ENCODE data around the gene ATG10.

The ATG10 gene

DNA sequence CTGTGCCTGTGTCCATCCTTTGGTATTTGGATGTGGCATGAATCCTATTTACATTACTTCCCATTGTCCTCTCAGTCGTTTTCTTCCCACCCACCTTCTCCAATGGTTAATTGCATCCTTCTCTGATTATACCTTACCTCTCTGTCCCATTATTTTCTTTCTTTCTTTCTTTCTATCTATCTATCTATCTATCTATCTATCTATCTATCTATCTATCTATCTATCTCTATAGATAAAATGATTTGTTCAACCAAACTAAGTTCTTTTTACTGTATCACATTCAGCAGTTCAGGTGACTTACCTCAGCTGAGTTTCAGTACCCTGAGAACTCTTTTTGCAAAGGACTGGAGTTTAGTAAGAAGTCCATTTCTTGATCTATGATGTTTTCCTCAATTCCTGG lies 225.7 kb downstream of the ATG10 start:
- H3K4me3 ChIP-seq = no peak overlapping the region
- no peak overlapping the region for H3K27ac ChIP-seq

DNA sequence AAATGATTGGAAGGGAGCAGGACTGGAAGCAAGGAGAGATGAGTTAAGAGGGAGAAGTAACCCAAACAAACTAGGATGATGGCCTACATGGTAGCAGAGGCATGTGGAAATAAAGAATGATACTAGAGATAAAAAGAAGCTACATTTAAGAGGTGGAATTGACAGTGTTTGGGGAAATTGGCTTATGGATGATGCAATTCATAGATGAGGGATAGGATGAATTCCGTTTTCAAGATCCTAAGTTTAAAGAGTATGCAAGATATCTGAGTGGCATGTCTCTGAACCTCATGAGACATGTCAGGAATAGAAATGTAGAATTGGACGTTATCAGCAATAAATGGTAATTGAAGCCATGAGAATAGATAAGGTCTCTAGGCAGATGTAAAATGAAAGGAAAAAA lies 232.7 kb downstream of the ATG10 start:
- Histone ChIP-seq H3K27ac (no peak overlapping the region), H3K4me3 (no peak overlapping the region)

- H3K27ac ChIP-seq = no peak overlapping the region
- H3K4me3 ChIP-seq = no peak overlapping the region
Measured at GRCh38 chr5:82205005-82205404, 233.2 kb downstream of the ATG10 start.

DNA sequence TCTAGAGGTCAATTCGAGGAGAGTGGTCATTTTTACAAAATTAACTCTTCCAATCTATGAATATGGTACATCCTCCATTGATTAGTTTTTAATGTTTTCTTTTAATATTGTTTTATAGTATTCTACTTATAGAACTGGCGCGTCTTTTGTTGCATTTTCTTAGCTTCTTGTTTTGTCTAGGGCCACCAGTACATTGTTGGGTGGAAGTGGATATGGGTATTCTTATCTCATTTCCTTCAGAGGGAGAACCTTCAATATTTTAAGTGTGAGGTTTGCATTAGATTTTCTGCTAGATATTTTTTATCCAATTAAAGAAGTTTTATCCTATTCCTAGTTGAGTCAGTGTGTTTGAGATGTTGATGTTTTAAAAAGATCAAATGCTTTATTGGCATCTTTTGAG lies 236.5 kb downstream of the ATG10 start:
- Histone ChIP-seq H3K27ac (no peak overlapping the region), H3K4me3 (no peak overlapping the region)

GRCh38 chr5:82211855-82212572 lies 240.2 kb downstream of the ATG10 start:
- H3K4me3 ChIP-seq = no peak overlapping the region
- no peak overlapping the region for H3K27ac ChIP-seq

- Histone ChIP-seq H3K4me3 (no peak overlapping the region), H3K27ac (no peak overlapping the region)
Measured at GRCh38 chr5:82217917-82218316, 246.1 kb downstream of the ATG10 start.

- H3K4me3 ChIP-seq = no peak overlapping the region
- no peak overlapping the region for H3K27ac ChIP-seq
Measured at GRCh38 chr5:82218374-82219156, 246.7 kb downstream of the ATG10 start.

GRCh38 chr5:82221020-82221419 lies 249.2 kb downstream of the ATG10 start:
- H3K4me3 ChIP-seq = no peak overlapping the region
- H3K27ac ChIP-seq = no peak overlapping the region

DNA sequence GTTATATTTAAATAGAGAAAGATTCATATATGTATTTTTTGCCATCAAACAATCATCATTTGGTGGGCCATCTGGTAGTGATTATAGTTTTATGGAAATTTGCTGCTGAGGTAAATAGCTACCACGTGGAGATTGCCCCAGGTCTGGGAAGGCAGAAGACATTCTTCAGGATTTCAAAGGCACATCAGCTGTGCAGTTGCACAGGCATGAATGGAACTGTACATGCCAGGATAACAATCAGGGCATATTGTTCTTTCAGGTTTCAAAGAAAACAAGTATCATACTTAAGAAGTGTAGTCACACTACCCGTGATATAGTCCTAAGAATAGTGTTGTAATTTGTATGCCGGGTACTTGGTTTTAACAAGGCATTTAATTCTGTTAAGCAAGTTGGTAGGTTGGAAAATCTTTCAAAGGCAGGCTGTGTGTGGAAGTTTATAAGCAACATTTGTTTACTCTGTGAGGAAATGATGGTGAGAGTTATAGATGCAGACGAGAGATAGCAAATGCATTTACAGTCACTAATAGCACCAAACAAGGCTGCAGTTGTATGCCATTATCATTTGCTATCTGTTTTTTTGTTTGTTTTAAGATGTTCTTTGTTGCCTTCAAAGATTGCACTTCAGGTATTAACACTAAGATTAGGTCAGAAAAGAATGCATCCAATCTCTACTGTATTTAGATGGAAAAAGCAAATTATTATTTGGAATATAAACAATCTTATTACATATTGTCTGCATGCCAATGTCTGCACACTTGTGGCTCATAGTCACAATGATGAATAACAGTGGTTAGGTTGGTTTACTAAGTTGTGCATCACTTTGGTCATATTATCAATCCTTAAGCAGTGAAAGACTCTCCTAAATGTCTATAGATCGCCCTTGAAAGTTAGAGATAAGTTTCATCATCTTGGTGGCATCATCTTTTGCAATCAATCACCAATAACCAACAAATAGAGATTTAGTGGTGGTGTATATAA lies 251.1 kb downstream of the ATG10 start:
- H3K27ac ChIP-seq = peak overlapping the region in 1 of 21 experiments; percentile 7
- no peak overlapping the region for H3K4me3 ChIP-seq

DNA sequence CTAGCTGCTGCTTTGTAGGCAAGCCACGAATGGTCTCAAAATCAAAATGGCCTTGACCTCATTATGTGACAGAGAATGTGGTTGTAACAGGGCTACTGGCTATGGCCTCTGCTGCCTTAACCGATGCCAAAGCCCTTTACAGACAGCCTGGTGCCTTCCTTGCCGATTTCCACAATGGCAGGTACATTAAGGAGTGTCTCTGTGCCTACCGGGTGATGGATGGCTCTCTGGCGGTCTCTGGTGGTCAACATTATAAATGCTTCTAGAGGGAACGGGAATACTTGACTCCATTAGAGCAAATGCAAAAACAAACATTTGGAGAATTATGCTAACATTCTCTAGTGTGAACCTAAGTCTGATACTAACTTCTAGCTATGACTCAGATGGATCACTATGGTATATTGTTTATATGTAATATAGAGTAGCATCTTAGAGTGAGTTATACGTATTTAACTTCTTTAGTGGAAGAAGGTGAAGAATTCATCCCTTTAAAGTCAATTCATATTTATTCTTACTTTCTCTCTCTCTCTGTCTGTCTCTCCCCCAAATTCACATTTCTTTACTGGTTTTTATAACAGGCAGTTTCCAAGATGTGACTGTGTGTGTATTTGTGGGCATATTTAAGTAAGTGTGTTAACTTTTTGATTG lies 253.8 kb downstream of the ATG10 start:
- Histone ChIP-seq H3K4me3 (no peak overlapping the region), H3K27ac (no peak overlapping the region)

DNA sequence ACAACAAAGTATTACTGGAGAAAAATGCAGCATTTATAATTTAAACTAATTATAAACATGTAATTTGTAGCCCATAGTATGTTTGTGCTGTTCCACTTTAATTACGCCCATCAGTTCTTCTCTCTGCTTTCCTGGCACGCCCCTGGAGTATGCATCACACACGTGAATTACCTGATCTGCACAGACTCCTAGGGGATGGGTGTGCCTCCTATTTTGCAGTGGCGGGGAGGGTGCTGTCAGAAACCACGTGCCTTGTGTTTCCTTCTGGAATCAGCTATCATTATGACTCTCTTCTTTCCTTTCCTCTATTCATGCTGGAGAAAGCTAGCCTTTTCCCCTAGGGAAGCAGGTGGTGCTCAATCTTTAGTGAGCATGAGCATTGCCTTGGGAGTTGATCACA lies 263.1 kb downstream of the ATG10 start:
- Histone ChIP-seq H3K27ac (no peak overlapping the region), H3K4me3 (no peak overlapping the region)

GRCh38 chr5:82244151-82244550 lies 272.3 kb downstream of the ATG10 start:
- Histone ChIP-seq H3K27ac (no peak overlapping the region), H3K4me3 (no peak overlapping the region)

DNA sequence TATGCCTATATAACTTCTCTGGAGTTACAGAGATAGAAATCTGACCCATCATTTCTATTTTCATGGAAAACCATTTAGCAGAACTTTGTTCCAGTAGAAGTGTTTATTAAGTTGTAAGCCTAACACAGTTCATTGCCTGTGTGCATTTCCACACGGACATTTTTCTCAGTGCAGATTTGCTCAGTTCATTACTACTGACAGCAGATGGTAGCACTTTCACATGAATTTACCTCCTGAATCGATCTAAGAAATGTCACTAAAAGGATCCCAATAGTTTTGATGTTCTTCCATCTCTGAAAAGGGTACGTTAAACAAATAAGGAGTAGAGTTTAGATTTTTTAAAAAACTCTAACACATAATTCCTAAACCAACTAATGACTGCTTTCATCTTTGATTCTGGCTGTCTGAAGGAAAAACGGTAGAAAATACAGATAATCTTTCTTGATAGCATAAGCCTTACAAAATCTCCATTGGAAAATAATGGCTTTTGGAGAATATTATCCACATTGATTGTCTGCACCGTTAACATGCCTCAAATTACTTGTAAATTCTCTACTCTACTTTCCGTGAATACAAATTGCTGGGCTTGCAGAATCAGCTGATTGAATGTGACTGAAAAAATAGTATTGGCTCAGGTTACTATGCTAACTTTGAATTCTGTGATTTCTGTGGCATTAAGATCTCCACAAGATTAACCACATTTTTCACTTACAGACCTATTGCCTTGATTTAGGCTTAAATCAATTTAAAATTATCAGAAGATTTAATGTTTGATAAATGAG lies 273.2 kb downstream of the ATG10 start:
- H3K27ac ChIP-seq = no peak overlapping the region
- no peak overlapping the region for H3K4me3 ChIP-seq

- no peak overlapping the region for H3K27ac ChIP-seq
Measured at GRCh38 chr5:82246960-82247574, 275.2 kb downstream of the ATG10 start.

DNA sequence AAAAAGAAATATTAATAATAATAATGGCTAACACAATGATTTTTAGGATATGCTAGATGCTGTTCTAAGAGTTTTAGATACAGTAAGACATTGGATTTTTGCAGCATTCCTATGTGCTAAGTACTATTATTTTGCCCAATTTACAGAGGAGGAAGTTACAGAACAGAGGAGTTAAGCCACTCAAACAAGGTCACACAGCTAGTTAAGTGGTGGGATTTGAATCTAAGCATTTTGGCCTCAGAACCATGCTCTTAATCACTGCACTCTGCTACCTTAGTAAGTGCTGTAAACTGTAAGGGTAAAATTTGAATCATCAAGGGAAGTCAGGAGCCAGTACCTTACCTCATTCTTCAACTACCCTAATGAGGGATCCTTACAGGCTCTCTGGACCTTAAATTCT lies 280.9 kb downstream of the ATG10 start:
- Histone ChIP-seq H3K27ac (no peak overlapping the region), H3K4me3 (no peak overlapping the region)

More at GRCh38 chr5:82246960-82247574, 275.2 kb downstream of the ATG10 start:
- H3K4me3 ChIP-seq = no peak overlapping the region

- no peak overlapping the region for H3K27ac ChIP-seq
- H3K4me3 ChIP-seq = no peak overlapping the region
Measured at GRCh38 chr5:82255844-82256243, 284.0 kb downstream of the ATG10 start.

GRCh38 chr5:82257247-82257646 lies 285.4 kb downstream of the ATG10 start:
- H3K27ac ChIP-seq = no peak overlapping the region
- no peak overlapping the region for H3K4me3 ChIP-seq

GRCh38 chr5:82257729-82258128 lies 285.9 kb downstream of the ATG10 start:
- H3K4me3 ChIP-seq = no peak overlapping the region
- H3K27ac ChIP-seq = no peak overlapping the region
